Measurements from ENCODE around the gene DPP4. TPM values are rescaled to one million over a fixed set of nuclear protein-coding genes. Genes with fewer than 3 reads are reported as not detected.

The DPP4 gene
- total RNA-seq, 1 donor from 2014 or later, result 1.9 TPM

GRCh38 chr2:162085090-162085891 is 11.3 kb upstream of the DPP4 start:
- no peaks in the 10 kb centered on the region for H3K9me3 Mint-ChIP-seq
- CTCF ChIA-PET, result no interaction called here
- DNase-seq, result no peak
- H3K36me3 Mint-ChIP-seq (ENCODE audit: low read depth), result no peaks in the 10 kb centered on the region
- intact Hi-C loops (cut with micrococcal nuclease), result no loop called here
- no peak overlapping the region for H3K4me3 Mint-ChIP-seq
- ATAC-seq (ENCODE audit: low read depth), result no peak
- H3K27ac Mint-ChIP-seq, result no peak overlapping the region
- POLR2A ChIA-PET, result no interaction called here
- peaks cover 4% of the 10 kb centered on the region for H3K27me3 Mint-ChIP-seq
- TF ChIP-seq CTCF (IDR thresholded peaks at IDR 0.05), result no peak
- no peaks in the 10 kb centered on the region for H3K4me1 Mint-ChIP-seq

GRCh38 chr2:162084536-162084935 is 10.5 kb upstream of the DPP4 start:
- Mint-ChIP-seq H3K4me3 (no peak overlapping the region), H3K4me1 (no peaks in the 10 kb centered on the region), H3K36me3 (ENCODE audit: low read depth) (no peaks in the 10 kb centered on the region), H3K27me3 (peaks cover 4% of the 10 kb centered on the region), H3K9me3 (no peaks in the 10 kb centered on the region), H3K27ac (no peak overlapping the region)
- ATAC-seq (ENCODE audit: low read depth), result no peak
- intact Hi-C loops (cut with micrococcal nuclease), result no loop called here
- POLR2A ChIA-PET, result no interaction called here
- no peak for DNase-seq
- CTCF ChIA-PET, result no interaction called here
- TF ChIP-seq CTCF (IDR thresholded peaks at IDR 0.05), result no peak

GRCh38 chr2:162082681-162083080 is 8.7 kb upstream of the DPP4 start:
- DNase-seq, result no peak
- intact Hi-C loops (cut with micrococcal nuclease), result no loop called here
- CTCF ChIA-PET, result no interaction called here

GRCh38 chr2:162082036-162082435 is 8.0 kb upstream of the DPP4 start:
- Mint-ChIP-seq H3K36me3 (ENCODE audit: low read depth) (peaks cover 4% of the 10 kb centered on the region), H3K9me3 (peaks cover 5% of the 10 kb centered on the region), H3K4me3 (no peak overlapping the region), H3K27ac (no peak overlapping the region), H3K4me1 (no peaks in the 10 kb centered on the region), H3K27me3 (peaks cover 4% of the 10 kb centered on the region)
- CTCF ChIA-PET, result no interaction called here
- DNase-seq (no peak), ATAC-seq (ENCODE audit: low read depth) (no peak)
- TF ChIP-seq CTCF (IDR thresholded peaks at IDR 0.05), result no peak
- intact Hi-C loops (cut with micrococcal nuclease), result no loop called here
- POLR2A ChIA-PET, result no interaction called here

More at GRCh38 chr2:162082681-162083080, 8.7 kb upstream of the DPP4 start:
- Mint-ChIP-seq H3K27me3 (peaks cover 4% of the 10 kb centered on the region), H3K4me3 (no peak overlapping the region), H3K27ac (no peak overlapping the region), H3K36me3 (ENCODE audit: low read depth) (peaks cover 4% of the 10 kb centered on the region), H3K9me3 (peaks cover 5% of the 10 kb centered on the region), H3K4me1 (no peaks in the 10 kb centered on the region)
- no peak for ATAC-seq (ENCODE audit: low read depth)
- no peak for TF ChIP-seq CTCF (IDR thresholded peaks at IDR 0.05)
- POLR2A ChIA-PET, result no interaction called here

GRCh38 chr2:162079514-162079913 is 5.5 kb upstream of the DPP4 start:
- ChIA-PET POLR2A (no interaction called here), CTCF (no interaction called here)
- no peak for DNase-seq
- Mint-ChIP-seq H3K27me3 (peaks cover 16% of the 10 kb centered on the region), H3K4me3 (no peak overlapping the region), H3K9me3 (peaks cover 5% of the 10 kb centered on the region), H3K4me1 (peaks cover 2% of the 10 kb centered on the region), H3K27ac (no peak overlapping the region), H3K36me3 (ENCODE audit: low read depth) (peaks cover 4% of the 10 kb centered on the region)
- ATAC-seq (ENCODE audit: low read depth), result no peak
- intact Hi-C loops (cut with micrococcal nuclease), result no loop called here
- TF ChIP-seq CTCF (IDR thresholded peaks at IDR 0.05), result no peak
